MV-4-11 (cell line): ENCODE results near the gene RUNDC1.

Source experiments
- DNase-seq: peaks from one replicate; lab custom pipeline; 2025; lab: John Stamatoyannopoulos, UW

Gene RUNDC1

GRCh38 chr17:43018932-43019331 is 38.6 kb downstream of the RUNDC1 start:
- DNase-seq = peak; percentile 90

DNA sequence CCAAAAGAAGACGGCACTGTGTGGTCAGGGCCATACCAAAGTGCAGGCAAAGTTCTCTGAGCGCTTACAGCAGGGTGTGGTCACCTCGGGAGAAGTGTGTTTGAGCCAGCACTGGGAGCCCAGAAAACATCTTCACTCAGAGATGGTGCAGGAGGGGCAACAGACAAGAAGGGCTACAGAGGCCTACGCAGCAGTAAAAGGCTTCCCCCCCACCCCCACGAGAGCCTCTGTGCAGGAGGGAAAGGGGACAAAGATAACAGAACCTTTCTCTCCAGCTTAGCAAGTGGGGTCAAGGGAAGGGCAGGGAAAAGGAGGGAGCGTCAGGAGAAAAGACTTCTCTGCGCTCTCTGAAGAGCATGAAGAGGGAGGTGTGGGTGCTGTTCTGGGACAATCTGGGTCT is 39.1 kb downstream of the RUNDC1 start:
- peak; percentile 64 for DNase-seq

DNA sequence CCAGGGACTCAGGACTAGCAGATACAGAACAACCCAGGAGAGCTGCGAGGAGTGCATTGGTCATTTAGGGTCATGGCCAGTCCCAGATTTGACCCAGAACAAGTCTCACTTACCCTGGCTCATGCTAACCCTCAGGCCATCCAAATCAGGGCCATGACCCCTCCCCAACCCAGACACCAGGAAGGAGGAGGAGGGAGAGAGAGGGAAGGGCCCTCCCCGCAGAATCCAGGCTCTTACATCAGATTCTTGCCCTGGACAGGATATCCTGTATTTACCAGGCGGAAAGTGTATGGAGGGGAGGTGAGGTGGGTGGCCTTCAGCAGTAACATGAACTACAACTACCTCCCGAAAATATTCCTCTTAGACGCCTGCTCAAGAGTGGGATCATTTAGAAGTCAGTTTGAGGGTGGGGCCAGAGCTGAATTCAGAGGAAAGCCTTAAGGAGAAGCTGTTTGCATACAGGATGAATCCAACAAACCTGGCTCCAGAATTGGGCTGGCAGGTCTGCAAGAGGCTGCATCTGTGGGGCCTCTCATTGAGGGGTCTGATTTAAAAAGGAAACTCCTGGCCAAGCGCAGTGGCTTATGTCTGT is 39.8 kb downstream of the RUNDC1 start:
- DNase-seq = peak; percentile 46

GRCh38 chr17:43020789-43021740 is 40.7 kb downstream of the RUNDC1 start:
- peak; percentile 53 for DNase-seq

GRCh38 chr17:43021741-43022512 is 41.6 kb downstream of the RUNDC1 start, which contains the start of gene VAT1:
TSS of gene VAT1 (minus strand) at chr17:43022385. CDS start at chr17:43022322, 63 bp downstream.
- peak; percentile 55 for DNase-seq

DNA sequence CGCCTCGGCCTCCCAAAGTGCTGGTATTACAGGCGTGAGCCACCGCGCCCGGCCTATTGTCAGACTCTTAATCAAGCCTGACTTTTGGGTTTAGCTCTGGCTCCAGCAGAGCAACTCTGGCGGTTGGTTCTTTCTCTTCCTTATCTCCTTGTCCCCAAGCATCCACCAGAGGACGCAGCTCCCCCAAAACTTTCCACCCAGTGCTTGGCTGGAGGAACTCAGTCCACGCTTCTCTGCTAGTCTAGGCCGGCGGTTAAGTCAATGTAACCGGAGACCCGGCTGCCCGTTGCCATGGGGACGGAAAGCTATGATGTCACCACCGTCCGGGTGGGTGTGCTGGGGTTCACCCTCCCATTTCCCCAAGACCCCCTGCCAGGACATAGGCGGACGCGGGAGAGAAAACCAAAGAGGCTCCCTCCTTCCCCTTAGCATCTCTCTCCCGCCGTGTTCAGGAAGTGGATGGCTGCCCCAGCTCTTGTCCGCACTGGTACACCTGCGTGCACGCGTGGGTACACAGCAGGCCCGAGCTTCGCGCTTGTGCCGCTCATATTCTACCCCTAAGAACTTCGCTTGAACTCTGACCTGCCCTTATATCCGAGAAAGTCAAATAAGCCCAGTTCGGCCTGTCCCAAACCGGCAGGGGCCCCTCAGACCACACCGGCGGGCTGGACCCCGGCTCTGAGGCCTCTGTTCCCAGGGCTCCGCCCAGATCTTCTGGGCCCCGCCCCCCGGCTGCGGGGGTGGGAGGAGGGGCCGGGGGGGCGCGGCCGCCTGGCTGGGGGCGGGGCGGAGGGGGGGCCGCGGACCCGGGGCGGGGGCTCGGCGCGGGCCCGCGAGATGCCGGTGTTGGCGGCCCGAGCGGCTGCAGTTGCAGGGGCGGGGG is 44.3 kb downstream of the RUNDC1 start, which contains the start of gene RND2:
TSS of gene RND2 (plus strand) at position 825 of the 883 bp plus-strand sequence. CDS start 117 bp downstream, outside the sequence.
- DNase-seq = peak; percentile 95

GRCh38 chr17:43025290-43025657 is 44.9 kb downstream of the RUNDC1 start:
- no peak for DNase-seq

GRCh38 chr17:43025766-43026537 is 45.6 kb downstream of the RUNDC1 start:
- no peak for DNase-seq

GRCh38 chr17:43026595-43026994 is 46.2 kb downstream of the RUNDC1 start:
- DNase-seq = no peak

DNA sequence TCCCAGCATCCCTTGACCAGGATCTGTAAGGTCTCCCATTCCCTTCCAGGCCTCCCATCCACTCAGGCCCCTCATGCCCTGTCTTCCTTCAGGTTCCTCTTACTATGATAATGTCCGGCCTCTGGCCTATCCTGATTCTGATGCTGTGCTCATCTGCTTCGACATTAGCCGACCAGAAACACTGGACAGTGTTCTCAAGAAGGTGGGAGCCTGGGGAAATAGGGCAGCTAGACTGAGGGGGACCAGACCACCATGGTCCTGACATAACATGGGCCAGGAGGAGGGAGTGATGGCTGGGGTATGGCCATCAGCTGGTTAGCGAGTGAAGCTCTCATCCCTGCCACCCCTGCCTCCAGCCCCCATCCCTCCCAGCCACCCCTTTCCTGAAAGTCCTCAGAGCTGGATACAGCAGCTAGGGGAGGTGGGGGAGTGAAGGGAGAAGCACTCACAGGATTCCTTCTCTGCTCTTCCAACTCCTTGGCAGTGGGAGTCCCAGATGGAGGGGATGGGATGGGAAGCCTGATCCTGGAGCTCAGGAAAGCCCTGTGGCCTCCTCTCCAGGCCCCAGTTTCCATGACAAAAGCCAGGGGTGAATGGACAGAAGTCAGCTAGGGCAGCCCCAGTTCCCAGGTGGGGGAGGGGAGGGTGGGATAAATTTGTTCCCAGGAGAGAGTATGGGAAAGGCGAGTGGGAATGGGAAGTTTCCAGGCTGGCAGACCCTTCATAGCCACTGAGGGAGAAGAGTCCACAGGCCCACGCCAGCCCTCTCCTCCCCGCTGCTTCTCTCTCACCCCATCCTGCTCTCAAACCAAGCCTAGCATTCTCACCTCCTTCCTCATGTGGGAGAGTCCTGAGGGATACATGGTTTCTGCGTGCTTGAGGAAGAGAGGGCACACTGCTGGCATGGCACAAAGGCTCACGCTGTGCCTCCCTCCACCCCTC is 47.0 kb downstream of the RUNDC1 start:
- DNase-seq = no peak

DNA sequence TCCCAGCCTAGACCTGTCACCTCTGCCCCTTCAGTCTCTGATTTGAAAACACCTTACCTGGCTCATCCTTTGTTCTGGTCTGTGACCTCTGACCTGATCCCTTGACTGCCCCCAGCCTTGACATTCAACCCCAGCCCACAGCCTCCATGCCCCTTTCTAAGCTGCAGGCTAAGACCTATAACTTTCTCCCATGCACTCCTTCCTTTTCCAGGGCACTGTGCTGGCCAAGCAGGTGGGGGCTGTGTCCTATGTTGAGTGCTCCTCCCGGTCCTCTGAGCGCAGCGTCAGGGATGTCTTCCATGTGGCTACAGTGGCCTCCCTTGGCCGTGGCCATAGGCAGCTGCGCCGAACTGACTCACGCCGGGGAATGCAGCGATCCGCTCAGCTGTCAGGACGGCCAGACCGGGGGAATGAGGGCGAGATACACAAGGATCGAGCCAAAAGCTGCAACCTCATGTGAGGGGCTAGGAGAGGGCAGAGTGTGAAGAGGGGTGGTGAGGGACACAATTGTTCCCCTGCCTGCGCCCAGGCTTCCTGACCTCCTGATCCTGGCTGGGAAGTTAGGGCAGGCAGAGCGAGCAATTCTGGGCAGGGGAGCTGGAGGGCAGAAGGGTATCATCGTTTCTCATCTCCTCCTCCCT is 48.0 kb downstream of the RUNDC1 start:
- DNase-seq = no peak

- DNase-seq = no peak
Measured at GRCh38 chr17:43030137-43030767, 49.9 kb downstream of the RUNDC1 start.

- DNase-seq = no peak
Measured at GRCh38 chr17:43031666-43032065, 51.3 kb downstream of the RUNDC1 start.

DNA sequence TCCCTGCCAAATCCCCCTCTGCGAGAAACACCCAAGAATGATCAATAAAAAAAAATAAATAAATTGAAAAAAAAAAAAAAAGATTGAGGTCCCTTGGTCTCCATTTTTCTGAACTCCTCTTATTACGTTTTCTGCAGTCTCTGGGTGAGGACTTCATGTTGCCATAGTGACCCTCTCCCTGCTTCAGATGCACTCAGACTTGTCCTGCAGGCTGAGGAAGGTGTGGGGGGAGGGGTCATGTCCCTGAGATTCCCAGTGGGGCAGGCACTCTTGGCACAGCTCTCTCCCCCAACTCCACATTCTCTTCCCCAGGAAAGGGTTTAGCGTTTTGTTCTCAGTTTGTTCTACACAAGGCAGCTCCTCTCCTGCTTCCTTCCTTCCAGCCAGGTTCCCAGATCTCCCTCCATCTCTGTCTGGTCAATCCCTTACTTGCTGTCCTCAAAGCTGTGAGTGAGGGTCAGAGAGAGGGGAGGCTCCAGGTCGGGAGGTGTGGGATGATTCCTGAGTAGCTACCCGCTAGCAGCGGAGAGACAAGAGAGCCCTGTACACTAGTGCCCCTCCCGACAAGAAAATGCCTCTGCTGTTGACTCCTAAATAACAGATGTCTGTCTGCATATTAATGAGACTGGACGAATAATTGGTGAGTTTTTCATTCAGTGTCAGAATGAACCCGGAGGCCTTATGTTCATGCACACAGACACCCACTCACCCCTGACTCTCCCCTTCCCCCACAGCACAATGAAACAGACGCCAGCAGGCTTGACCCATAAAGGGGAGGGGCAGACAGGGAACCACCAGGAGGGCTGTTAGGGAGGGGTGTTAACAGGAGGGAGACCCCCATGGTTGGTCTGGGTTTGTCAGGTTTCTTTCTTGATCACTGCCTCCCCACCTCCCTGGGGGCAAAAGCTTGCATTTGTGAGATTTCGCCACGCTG is 53.9 kb downstream of the RUNDC1 start:
- DNase-seq = no peak

DNA sequence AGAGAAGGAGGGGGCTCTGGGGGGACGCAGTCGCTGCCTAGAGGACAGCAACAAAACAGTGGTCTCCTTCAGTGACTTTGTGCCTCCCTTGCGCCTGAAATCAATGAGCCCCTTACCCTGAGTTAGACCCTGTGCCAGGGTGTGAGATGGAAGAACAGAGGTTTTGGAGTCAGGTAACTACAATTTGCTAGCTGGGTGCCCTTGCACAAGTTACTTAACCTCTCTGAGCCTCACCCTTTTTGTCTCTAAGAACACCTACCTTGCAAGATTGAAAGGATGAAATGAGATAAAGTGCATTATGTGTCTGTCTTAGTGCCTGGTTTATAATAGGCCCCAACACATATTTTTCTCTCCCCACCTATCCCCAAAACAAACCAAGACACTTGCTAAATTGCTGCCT is 54.5 kb downstream of the RUNDC1 start:
- no peak for DNase-seq

DNA sequence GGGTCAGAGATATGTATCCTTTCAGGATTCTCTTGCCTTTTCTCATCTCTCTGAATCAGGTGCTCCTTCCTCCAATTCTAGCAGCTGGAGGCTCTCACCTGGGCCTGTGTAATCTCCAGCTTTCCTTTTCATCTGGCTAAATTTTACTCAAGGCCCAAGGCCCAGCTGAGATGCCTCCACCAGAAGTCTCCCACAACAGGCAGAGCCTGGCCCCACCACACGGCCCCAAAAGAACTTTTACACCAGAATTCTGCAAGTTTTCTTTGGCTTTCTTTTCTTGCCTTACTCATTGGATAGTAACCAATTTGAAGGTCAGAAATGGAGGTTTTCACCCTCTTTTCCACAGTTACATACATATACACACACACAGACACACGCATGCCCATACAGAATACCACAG is 59.3 kb downstream of the RUNDC1 start:
- DNase-seq = no peak

GRCh38 chr17:43040655-43041054 is 60.3 kb downstream of the RUNDC1 start:
- DNase-seq = no peak
